Stimulated activated CD4-positive, alpha-beta T cell treated with anti-CD3 and anti-CD28 coated beads, Interleukin-4, amount 100 ng/mL, for 1 hour (primary cell): ENCODE data around the gene MRPS31.
"Not testable (repeated sequence)": the region's sequence is repeated elsewhere in the genome, so short reads cannot be mapped to it uniquely, and the experiment has no call there.

Experiments
- DNase-seq: peaks from one replicate; pipeline ENCODE4 v3.0.0-alpha.2; 2020

Gene MRPS31

GRCh38 chr13:40789275-40790153 lies 18.5 kb upstream of the MRPS31 start, which contains the start of gene SLC25A15:
Gene SLC25A15 (plus strand): TSS chr13:40789611. CDS start chr13:40793227, 3,616 bp downstream.
- peak; percentile 76 for DNase-seq

DNA sequence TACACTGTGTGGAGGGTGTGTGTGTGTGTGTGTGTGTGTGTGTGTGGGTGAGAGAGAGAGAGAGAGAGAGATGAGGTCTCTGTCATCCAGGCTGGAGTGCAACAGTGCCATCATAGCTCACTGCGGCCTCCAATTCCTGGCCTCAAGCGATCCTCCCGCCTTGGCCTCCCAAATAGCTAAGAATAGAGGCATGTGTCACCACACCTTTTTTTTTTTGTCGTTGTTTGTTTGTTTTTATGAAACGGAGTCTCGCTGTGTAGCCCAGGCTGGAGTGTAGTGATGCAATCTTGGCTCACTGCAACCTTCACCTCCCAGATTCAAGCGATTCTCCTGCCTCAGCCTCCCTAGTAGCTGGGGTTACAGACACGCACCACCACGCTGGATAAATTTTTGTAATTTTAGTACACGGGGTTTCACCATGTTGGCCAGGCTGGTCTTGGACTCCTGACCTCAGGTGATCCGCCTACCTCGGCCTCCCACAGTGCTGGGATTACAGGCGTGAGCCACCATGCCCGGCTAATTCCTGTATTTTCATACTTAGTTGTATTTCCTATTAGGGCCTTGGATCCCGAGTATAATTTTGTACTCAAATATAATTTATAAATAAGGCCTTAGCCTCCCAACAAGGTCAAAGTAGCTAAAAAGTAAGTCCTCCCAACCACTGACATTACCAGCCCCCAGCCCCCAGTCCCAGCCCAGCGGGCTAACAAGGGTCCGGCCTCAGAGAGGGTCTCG lies 17.7 kb upstream of the MRPS31 start:
- not testable (repeated sequence) for DNase-seq

GRCh38 chr13:40787062-40787461 lies 16.1 kb upstream of the MRPS31 start:
- no peak for DNase-seq

GRCh38 chr13:40786568-40786996 lies 15.6 kb upstream of the MRPS31 start:
- no peak for DNase-seq

DNA sequence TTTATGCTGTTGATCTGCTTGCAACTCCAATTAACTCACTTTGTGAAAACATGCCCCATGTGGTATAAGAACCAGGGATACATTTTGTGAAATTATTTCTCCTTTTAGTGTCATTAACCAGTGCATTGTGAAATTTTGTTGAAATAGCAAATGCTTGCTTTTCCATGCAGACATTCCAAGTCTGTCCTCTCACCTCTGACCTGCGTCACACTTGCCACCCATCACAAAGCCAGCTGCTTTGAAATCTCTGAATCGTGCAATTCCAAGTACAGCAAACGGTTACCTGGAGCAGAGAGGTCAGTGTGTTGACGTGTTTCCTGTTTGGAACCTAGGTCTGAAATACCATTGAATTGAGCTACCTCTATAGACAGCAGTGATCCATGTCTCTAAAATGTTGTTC lies 13.6 kb upstream of the MRPS31 start:
- DNase-seq = no peak

DNA sequence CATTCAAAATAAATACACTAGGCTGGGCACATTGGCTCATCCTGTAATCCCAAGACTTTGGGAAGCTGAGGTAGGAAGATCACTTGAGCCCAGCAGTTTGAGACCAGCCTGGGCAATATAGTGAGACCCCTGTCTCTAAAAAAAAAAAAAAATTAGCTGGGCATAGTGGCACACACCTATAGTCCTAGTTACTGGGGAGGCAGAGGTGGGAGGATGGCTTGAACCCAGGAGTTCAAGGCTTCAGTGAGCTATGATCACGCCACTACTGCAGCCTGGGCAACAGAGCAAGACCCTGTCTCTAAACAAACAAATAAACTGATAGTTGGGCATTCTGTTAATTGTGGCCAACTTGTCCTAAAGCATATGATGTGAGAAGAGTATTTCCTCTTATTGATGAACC lies 12.0 kb upstream of the MRPS31 start:
- not testable (repeated sequence) for DNase-seq

DNA sequence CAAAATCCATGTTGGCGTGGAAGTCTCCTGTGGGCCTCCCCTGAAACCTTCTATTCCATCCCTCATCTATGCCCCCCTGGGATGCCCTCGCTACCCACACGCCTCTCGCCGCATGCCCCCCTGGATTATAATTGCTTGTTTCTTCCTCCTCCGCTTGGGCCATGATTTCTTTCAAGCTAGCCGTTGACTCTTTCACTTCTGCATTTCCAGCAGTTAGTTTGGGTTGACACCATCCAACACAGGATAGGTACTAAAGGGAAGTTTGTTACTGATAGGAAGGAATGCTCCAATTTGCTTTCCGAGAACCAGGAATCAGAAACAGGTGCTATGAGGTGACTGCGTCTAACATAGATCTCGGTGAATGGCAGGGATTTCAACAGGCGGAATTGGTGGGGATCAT lies 10.7 kb upstream of the MRPS31 start:
- no peak for DNase-seq

DNA sequence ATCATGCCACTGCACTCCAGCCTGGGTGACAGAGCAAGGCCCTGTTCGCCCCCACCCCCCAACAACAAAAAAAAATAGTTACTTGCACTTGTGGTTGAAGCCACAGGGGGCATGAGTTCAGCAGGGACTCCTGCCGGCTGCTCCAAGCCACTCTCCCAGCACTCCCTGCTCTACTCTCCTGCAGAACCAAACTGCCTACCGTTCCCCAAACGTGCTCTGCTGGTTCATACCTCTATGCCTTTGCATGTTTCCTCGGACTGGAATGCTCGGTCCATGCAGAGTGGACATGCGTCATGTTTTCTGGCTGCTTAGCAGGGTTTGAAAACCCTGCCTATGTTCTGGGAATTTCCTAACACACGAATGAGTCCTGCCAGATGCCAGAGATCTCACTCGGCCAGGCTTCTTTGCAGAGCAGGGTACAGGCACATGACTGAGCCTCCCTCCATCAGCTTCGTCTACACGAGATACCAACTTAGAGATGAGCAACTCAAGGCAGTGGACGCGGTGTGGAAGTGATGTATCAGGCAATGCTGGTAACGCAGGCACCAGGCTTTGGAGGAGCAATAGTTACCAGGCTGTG lies 9.9 kb upstream of the MRPS31 start:
- no peak for DNase-seq

GRCh38 chr13:40779796-40780285 lies 8.9 kb upstream of the MRPS31 start:
- no peak for DNase-seq

DNA sequence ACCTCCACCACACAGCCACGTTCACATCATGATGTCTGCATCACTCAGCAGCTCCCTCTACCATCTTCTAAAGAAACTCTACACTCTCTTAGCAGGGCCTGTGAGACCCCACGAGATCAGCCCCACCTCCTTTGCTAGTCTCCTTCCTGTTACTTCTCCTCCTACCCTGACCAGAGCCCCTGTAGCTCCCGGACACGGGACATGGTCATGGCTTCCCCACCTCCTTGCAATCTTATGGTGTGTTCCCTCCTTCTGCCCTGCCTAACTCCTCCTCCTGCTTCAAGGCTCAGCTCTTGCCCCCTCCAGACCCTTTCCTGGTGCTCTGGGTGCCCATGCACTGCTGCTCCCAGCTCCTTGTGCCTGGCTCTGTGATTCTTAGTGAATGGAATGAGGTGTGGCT lies 8.1 kb upstream of the MRPS31 start:
- no peak for DNase-seq

- no peak for DNase-seq
These were observed 6.8 kb upstream of the MRPS31 start for GRCh38 chr13:40777809-40778175.

DNA sequence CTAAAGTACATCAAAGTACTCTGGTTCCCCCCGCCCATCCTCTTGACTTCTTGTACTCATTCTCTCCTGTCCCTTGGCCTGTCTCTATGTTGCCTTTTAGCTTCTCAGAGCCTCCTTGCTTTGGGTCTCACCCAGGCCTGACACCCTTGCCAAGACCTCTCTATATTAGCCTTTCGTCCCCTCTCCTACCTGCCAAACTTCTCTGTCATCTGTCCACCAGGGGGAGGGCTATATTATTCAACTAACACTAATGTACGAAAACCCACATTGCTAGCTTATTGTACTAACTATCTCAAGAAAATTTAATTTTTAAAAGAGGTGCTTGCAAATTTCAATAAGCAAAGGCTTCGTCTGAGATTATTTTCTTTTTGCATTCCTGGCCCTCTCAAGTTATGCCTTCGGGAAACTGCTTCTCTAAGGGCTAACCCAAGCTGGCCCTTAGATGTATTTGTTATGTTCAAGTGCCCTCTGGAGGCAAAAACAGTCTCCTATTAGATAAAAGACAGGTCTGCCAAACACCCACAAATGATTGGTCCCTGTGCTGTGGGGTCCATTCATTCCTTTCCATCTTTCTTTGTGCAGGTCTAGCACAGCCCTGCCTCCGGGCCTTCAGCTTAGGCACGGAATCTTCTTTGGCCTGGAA lies 6.3 kb upstream of the MRPS31 start:
- peak; percentile 21 for DNase-seq

DNA sequence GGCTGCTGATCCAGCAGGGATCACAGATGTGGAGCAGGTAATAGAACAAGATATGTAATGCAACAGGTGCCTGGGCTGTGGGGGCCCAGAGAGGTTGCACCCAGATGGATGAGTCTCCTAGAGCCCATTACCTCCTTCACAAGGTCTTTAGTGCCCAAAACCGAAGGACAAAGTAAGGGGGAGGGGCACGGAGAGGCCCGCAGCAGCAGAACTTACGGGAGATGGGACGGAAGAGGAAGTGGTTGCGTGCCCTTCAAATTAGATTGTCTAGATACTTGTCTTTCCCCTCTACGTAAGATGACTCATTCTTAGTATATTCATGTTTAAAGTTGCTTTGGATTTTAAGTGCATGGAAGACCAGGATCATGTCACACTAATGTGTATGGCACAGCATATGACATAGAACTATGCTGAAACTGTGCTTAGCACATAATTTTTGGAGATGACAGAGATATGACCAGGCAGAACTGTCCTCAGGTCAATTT lies 5.7 kb upstream of the MRPS31 start:
- DNase-seq = peak; percentile 59

GRCh38 chr13:40776232-40776631 lies 5.2 kb upstream of the MRPS31 start:
- DNase-seq = no peak

- DNase-seq = no peak
These were observed 3.7 kb upstream of the MRPS31 start for GRCh38 chr13:40774672-40775071.

GRCh38 chr13:40772765-40773473 lies 1.9 kb upstream of the MRPS31 start:
- DNase-seq = no peak

DNA sequence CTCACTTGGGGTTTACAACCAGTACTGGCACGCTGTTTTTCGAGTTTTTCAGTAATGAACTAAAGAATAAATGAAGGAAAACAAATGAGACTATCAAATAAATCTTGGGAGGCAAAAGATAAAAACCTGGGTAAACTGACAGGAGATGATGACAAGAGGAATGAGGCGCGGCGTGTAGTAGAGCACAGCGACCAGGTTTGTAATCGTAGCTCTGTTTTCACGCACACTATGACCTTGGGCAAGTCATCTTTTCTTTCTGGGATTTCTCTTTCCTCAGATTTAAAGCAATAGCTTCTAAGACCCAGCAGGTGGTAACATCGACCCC lies 419 bp downstream of the MRPS31 start:
- DNase-seq = no peak

DNA sequence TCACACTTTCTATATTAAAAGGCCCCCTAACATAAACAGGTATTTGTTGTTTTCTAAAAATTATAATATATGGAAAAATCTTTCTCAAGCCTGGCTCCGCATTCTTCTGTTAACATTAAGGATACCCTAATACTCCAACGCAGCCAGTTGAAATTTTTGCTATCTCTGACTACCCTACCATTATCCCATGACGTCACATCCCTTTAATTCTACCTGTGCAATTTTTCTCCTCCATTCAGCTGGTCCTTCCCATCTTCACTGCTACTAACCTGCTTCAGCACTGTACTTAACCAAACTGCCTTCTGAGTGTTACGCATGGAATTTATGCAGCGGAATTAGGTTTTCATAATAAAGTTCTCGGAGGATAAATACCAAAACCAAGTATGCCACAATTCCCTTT lies 1.0 kb downstream of the MRPS31 start:
- DNase-seq = no peak

DNA sequence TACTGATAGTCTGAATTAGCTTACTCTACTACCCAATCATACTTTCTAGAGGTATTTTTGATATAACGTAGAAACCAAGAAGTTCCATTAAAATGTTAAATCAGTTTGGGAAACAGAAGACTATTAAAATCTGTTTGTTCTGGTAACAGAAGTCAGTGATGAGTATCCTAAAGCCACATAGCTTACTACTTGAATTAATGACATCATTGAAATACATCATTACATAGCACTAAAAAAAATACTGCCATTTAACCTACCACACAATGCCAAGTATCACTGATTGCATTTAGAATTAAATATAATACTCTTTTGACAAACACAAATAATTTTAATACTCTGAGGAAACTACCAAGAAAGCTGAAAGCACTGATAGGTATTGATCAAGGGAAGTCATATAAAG lies 5.4 kb downstream of the MRPS31 start:
- DNase-seq = no peak

DNA sequence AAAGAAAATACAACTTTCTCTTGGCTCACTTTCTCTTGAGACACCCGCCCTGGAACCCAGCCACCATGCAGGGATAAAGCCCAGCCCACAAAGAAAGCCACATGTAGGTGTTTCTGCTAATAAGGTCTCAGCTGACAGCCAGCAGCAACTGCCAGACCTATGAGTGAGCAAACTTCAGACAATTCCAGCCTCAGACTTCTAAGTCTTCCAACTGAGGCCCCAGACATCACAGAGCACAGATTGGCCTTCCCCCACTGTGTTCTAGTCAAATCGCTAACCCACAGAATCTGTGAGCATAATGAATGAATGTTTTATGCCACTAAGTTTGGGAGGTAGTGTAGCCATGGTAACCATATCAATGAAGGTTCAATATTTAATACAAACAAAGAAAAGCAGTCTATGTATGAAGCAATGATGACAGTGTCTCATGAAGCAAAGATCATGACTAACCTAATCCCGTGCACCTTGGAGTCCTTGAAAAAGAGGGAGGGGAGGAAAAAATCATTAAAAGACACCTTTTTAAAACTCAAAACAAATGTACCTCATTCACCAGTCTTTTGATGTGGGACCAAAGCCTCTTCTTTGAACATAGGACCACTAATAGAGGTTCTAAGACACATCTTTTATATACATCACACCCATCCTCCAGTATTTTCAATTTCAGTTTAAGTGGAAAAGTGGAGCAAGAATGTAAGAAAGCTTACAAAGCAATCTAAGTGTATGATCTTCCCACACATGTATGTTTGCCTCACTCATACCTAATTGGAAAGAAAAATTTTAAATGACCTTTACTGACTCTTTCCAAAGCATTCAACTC lies 6.2 kb downstream of the MRPS31 start:
- DNase-seq = peak; percentile 20

- no peak for DNase-seq
These were observed 8.1 kb downstream of the MRPS31 start for GRCh38 chr13:40762849-40763248.

GRCh38 chr13:40758811-40759210 lies 12.2 kb downstream of the MRPS31 start:
- DNase-seq = no peak
